GM21737 (cell line): ENCODE measurements around the gene LRIT1.
A peak's percentile ranks its signal among the peaks of the same experiment; 100 is the strongest.
"Not testable (repeated sequence)": the region's sequence is repeated elsewhere in the genome, so short reads cannot be mapped to it uniquely, and the experiment has no call there.

Source experiments
- ATAC-seq: cut with Tn5 transposase; IDR thresholded peaks from one replicate; pipeline ENCODE4 v1.9.1; 2021; ENCODE audit warnings: mild to moderate bottlenecking, moderate library complexity; ENCODE audit not compliant: unreplicated experiment

The LRIT1 gene, protein sequence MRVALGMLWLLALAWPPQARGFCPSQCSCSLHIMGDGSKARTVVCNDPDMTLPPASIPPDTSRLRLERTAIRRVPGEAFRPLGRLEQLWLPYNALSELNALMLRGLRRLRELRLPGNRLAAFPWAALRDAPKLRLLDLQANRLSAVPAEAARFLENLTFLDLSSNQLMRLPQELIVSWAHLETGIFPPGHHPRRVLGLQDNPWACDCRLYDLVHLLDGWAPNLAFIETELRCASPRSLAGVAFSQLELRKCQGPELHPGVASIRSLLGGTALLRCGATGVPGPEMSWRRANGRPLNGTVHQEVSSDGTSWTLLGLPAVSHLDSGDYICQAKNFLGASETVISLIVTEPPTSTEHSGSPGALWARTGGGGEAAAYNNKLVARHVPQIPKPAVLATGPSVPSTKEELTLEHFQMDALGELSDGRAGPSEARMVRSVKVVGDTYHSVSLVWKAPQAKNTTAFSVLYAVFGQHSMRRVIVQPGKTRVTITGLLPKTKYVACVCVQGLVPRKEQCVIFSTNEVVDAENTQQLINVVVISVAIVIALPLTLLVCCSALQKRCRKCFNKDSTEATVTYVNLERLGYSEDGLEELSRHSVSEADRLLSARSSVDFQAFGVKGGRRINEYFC

DNA sequence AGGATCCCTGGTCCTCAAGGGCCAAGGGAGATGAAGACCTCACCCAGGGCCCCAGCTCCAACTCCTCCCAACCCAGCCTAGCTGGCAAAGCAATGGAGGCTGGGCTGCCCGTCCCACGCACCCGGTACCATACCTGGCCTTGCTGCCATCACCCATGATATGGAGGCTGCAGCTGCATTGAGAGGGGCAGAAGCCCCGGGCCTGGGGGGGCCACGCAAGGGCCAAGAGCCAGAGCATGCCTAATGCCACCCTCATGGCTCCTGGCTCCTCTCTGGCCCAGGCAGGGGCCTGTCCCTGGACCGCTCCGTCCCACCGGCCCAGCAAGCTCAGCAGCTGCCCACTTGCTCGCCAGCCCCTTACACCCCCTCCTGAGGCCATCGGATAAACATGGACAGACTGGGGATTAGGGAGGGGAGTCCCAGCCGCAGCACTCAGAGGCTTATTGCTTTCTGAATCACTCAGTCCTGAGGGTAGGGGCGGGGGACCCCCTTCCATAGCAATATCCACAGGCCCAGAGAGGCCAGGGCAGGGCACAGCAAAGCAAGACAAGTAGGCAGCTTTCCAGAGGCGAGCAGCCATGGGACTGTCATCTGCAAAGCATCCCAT, at the start of gene LRIT1:
Gene LRIT1, minus strand, starts transcription at position 362 of the 606 bp plus-strand sequence. Its CDS starts 107 bp downstream, at position 255.
- no peak for ATAC-seq

DNA sequence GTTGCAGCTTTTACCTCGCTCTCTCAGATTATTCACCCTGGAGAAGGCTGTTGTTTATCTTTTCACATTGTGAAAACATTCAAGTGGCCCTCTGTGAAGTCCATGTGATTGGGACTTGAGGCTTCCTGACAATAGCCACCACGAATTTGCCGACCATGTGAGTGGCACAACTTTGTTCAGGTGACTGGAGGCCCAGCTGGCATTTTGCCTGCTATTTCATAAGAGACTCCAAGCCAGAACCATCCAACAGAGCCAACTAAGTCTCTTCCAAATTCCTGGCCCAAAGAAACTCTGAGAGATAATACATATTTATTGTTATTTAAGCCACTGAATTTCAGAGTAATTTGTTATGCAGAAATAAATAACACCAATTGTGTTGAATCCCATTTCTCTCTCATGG, 48.9 kb upstream of the LRIT1 start:
- no peak for ATAC-seq

DNA sequence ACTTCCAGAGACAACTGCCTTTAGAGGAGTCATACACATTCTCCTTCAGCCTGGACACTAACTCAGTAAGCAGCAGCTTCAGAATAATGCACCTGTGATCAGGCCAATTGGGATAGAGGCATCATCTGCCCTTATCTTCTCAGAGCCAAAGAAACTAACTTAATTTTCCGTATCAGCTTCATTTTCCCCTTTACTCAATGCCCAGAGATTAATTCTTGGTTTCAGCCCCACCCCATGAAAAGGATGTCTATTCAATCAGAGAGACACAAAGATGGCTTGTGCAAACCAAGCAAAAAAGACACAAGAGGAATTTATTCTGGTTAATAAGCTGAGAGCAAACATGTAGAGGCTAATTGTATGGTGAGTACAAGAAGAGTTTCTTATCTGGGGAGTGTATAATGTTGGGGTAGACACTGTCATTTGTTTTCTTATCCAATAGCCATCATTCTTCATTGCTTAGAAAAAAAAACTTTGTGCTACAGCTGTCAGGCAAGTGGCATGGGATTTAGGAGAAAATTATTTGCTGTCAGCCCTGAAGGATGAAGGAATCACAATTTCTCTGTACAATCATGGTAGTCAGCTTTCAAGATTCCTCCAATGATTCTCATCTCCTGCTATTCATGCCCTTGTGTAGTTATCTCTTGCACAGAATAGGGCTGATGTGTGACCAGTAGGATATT, 48.3 kb upstream of the LRIT1 start:
- no peak for ATAC-seq

DNA sequence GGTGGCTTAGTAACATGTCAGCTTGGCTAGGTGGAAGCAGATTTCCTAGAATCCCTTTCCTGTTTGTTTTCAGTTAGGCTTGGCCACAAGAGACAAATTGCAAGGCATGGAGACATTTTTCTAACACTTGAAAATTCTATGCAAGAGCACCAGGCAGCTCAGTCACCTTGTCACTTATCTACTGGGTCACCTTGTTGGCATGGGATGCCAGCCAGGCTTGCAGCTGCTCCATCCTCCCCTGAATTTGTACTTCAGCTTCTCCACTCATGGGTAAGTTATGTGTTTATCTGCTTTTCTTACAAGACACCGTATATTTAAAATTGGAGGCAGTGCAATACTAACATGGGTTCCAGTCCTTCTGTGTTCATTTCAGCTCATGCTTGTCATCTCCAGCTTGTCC, 46.8 kb upstream of the LRIT1 start:
- ATAC-seq = no peak

DNA sequence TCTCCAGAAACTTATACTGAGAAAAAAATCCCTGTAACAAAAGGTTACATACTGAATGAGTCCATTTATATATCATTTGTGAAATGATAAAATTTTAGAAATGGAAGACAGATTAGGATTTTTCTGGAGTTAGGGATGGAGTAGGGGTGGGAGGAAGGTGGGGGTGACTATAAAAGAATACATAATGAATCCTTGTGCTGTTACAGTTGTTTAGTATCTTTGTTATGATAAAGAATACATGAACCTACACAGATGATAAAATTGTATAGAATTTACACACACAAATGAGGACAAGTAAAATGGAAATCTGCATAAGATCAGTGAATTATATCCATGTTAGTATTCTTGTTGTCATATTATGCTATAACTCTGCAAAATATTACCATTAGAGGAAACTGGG, 45.3 kb upstream of the LRIT1 start:
- ATAC-seq = no peak

DNA sequence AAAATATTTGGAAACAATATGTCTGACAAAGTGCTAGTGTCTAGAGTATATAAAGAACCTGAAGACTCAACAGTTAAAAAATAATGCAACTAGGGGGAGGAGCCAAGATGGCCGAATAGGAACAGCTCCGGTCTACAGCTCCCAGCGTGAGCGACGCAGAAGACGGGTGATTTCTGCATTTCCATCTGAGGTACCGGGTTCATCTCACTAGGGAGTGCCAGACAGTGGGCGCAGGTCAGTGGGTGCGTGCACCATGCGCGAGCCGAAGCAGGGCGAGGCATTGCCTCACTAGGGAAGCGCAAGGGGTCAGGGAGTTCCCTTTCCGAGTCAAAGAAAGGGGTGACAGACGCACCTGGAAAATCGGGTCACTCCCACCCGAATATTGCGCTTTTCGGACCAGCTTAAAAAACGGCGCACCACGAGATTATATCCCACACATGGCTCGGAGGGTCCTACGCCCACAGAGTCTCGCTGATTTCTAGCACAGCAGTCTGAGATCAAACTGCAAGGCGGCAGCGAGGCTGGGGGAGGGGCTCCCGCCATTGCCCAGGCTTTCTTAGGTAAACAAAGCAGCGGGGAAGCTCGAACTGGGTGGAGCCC, 38.6 kb upstream of the LRIT1 start:
- ATAC-seq = not testable (repeated sequence)

DNA sequence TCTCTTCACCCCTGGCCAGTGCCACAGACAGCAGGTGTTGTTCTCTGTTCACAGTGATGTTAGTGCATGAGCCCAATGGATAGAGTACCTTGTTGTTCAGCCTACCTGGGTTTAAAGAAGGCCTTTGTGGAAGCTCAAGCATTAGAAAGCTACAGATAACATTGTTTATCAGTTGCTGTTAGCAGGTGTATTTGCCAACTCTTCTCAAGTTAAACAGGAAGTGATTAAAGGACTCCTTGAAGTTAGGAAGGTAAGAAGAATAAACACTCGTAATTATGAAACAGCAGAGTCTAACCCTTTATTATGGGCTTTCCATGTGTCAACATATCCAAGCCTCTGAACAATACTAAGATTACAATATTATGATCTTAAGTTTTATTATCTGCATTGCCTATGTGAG, 29.4 kb upstream of the LRIT1 start:
- no peak for ATAC-seq

DNA sequence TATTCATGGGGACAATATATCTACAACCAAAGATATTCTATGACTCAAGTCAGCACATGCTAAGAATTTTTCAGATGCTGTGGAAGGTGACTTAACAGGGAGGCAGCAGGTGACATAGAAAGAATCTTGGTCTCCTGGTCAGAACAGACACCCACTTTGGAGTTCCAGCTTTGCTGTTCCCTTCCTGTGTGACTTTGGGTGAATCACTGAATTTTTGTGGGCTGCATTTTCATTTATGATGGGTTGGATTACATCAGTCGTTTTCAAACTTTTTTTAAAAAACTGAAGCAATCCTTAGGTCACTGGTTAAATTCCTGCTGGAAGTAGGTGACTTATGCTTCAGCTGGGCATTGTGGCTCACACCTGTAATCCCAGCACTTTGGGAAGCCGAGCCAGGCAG, 28.4 kb upstream of the LRIT1 start:
- ATAC-seq = no peak

DNA sequence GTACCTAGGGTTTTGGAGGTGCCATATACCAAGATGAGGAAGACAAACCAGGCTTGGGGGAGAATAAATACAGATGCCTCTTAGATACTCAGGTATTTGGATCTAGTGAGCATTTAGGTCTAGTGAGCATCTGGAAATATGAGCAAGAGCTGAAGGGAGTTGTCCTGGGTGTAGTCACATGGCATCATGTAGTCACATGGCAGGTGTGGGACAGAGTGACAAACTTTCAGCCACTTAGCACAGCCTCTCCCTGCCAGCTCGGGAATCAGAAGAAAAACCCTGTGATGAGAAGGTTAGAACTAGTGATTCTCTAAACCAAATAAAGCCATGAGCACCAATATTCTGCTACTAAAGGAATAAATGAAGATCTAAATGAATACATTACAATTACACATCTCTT, 27.8 kb upstream of the LRIT1 start:
- ATAC-seq = no peak

DNA sequence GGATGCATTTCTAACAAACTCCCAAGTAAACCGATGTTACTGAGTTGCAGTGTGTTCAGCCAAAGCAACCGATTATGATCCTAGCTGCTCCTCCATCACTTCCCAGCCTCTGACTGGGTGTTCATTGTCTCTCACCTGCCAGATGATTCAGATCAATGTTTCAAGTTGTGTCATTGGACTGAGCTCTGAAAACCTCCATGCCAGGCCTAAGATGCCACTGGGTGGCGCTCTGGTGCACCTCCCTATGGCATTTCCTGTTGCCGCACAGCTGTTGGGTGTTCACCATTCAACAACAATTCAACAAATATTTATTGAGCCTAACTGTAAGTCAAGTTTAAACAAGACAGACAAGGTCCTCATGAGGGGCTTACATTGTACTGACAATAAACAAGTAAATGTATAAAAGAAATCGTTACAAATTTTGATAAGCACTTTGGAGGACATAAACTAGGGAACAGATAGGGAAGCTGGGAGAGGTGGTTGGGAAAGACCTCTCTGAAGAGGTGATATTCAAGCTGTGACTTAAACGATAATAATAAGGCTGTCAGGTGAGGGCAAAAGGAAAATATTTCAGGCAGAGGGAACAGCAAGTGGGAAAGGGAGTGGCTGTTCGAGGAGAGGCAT, 26.3 kb upstream of the LRIT1 start:
- ATAC-seq = no peak

DNA sequence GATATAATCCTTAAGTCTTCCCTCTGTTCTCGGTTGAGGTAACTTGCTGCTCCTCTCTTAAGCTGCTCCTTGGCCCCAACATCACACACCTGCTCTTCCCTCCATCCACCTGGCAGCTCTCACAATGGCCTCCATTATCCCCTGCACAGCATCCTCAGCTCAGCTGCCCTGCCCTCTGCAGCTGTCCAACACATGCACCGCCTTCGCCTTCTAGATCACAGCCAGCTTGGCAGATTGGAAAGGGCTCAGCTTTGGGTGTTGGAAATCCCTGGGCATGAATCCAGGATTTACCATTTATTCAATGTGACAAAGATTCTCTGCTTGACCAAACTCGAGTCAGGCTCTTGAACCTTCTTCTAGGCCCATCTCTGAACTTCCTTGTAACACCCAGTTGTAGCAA, 24.1 kb upstream of the LRIT1 start:
- no peak for ATAC-seq

DNA sequence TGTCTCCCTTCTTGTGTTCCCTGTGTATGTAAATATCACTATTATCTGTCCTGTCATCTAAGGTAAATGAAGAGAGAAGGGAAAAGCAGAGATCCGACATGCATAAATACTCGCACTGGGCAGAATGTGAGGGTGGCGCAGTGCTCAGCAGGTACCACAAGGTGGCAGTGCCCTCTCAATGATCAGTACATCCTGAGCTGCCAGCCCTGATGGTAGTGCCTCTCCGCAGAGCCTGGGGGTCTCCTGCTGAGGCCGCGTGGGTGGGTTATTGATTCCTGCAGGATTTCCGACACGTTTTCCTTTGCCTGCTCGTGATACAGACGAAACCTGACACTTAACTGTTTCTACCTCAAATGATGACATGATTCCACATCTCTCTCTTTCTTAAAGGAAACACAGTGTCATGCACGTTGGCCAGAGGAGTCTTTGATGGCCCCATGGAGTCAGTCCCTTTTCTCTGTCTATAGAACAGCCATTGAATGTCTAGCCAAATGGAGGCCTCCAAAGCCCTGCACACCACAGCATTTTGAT, 23.3 kb upstream of the LRIT1 start:
- peak; percentile 96 for ATAC-seq

DNA sequence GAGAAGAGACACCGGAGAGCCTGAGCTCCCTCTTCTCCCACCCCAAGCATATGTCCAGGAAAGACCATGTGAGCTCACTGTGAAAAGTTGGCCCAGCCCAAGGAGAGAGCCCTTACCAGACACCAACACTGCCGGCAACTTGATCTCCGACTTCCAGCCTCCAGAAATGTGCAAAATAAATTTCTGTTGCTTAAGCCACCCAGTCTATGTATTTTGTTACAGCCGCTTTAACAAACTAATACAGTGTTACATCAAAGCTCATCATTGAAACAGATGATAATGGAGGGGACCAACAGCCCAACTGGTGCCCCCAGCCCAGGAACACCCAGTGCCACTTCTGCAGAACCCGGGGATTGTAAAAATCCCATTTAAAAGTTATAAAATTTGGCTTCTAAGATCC, 22.4 kb upstream of the LRIT1 start:
- no peak for ATAC-seq

DNA sequence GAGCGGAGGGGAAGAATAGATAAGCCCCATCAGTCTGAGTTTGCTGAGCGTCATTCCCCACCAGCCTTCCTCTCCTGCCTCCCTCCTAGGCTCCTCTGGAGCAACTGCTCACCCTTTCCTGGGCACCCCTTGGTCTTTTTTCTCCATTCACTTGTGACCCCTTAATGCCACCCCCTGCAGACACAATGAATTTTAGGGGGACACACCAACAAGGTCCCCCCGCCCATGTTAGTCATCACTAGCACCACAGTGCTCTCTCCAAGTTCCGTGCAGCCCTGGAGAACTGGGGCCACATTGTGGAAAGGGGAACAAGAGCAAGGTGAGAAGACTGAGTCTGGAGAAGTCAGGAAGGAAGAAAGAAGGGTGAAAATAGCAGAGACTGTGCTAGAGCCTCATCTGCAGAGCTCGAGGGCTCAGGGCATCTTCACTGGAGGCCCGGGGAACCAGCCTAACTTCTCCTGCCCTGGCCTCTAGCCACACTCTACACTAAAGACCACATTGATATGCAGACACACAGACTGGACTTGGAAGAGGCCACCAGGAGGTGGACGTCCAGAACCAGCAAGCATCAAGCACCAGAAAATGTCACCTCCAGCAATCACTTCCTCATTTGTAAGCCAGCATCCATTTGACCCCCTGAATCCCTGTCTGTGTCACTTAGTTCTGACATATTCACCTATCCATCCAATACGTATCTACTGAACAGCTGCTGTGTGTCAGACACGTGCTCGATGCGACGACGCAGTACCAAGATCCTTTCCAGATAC, 21.0 kb upstream of the LRIT1 start:
- ATAC-seq = no peak

DNA sequence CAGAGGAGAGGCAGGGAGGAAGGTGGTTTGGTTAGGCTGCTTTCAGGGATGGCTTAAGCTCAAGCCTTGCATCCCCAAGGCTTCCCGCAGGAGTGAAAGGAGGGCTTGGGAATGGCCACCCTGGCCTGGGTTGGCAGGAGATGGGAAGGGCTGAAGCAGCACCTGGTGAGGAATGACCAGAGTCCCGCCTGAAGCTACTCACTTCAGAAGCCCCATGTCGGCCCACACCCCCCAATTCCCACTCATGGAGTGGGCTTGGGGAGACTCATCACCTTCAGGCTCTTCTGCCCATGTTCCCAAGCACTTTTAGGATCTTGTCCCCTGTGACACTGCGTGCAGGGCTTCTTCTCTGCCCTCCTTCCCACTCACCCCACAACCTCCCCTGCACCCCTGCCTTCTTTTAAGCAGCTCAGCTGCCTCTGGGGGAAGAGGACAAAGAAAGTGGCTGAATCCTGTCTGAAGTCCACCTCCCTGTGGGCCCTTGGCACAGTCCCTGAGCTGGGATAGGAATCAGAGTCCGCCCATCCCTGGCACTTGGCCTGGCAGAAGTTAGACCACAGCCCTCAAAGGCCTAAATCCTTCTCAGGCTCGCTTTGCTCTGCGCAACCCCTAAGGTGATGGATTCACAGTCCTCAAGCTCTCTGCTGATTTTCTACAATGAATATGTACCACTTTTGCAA, 20.0 kb upstream of the LRIT1 start:
- no peak for ATAC-seq

DNA sequence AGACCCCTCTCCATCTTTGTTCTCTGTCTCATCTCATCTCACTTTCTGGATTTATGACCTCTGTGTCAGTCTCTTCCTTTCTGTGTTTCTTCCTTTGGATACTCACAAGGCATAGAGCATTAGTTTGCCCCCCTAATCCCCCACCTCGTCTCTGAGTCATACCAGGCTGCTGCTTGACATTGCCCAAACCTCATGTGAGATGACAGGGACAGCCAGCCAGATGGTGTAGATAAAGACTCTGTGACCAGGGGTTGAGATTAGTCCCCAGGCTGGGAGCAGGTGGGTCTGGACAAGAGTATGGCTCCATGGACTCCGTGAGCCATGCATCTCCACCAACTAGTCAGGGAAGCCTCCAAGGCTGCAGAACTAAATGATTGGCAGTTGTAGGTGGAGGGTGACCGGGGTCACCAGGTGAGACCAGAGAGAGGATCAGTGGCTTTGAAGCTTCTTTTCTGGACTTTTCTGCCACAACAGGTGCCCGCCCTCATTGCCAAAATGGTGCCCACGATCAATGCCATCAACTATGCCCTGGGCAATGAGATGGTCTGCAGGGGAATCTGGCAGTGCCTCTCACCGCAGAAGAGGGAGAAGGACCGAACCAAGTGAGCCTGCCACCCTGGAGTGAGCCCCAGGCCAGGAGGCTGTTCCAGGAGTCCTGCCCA, 16.8 kb upstream of the LRIT1 start:
- no peak for ATAC-seq

DNA sequence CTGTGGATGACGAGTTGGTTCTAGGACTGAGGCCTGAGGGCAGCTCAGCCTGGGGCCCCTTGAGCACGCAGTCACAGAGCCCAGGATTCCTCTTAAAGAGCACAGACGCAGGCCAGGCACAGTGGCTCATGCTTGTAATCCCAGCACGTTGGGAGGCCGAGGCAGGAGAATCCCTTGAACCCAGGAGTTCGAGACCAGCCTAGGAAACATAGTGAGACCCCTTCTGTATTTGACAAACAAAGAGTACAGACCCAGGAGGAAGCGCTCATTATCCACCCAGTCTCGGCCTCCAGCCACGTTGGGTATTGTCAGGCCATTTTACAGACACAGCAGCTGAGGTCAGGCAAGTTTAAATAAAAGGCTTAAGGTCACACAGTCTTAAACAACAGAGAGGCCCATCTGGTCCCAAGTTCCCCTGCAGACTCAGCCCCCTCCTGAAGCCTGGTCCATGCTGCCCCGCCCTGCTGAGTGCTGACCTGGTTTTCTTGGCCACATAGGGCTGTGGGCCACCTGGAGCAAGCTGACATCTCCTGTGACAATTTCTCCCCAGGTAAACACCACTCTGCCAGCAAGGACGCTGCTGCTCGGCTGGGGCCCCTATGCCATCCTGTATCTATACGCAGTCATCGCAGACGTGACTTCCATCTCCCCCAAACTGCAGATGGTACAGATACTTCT, 16.1 kb upstream of the LRIT1 start:
- no peak for ATAC-seq
